Left forelimb (tissue), 1 donor: Measurements from ENCODE around the gene PPM1E.
"Not testable (repeated sequence)": the region's sequence is repeated elsewhere in the genome, so short reads cannot be mapped to it uniquely, and the experiment has no call there.

Experiments
- DNase-seq: peaks from one replicate; pipeline ENCODE4 v3.0.0-alpha.2; 2018; ENCODE audit warnings: low spot score

The PPM1E gene

DNA sequence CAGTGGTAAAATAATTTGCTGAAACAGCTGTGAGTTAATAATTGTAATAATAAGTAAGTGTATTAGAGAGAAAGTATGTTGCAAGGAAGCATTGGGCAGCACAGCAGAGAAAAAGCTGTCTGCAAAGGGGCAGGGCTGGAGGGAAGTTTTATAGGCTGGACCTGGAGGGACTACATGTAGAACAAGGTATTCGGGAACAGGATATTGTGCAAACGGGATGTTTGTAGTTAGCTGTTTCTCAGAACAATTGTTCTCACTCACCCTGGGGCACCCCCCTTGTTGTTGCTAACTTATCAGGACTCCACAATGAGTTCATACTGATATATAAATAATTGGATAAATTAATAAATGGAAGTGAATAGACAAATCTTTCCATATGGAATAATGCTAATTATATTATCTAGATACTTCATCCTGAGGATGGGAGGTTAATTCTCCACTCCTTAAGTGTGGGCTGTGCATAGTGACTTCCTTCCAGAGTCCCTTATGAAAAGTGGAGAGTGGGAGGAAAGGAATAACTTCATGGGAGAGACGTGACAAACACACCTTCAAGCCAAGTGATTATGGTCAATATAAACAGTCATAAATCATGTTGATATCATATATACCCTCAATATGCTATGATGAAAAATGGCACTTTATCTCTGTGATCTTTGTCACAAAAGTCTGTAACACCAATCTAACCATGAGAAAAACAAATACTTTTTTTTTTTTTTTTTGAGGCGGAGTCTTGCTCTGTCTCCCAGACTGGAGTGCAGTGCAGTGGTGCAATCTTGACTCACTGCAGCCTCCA is 85.4 kb downstream of the PPM1E start:
- no peak for DNase-seq

DNA sequence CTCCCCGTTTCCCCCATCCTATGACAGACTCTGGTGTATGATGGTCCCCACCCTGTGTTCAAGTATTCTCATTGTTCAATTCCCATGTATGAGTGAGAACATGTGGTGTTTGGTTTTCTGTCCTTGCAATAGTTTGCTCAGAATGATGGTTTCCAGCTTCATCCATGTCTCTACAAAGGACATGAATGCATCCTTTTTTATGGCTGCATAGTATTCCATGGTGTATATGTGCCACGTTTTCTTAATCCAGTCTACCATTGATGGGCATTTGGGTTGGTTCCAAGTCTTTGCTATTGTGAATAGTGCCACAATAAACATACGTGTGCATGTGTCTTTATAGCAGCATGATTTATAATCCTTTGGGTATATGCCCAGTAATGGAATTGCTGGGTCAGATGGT is 90.8 kb downstream of the PPM1E start:
- DNase-seq: not testable (repeated sequence)

DNA sequence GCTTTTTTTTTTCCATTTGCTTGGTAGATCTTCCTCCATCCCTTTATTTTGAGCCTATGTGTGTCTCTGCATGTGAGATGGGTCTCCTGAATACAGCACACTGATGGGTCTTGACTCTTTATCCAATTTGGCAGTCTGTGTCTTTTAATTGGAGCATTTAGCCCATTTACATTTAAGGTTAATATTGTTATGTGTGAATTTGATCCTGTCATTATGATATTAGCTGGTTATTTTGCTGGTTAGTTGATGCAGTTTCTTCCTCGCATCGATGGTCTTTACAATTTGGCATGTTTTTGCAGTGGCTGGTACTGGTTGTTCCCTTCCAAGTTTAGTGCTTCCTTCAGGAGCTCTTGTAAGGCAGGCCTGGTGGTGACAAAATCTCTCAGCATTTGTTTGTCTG is 94.5 kb downstream of the PPM1E start:
- DNase-seq: not testable (repeated sequence)

DNA sequence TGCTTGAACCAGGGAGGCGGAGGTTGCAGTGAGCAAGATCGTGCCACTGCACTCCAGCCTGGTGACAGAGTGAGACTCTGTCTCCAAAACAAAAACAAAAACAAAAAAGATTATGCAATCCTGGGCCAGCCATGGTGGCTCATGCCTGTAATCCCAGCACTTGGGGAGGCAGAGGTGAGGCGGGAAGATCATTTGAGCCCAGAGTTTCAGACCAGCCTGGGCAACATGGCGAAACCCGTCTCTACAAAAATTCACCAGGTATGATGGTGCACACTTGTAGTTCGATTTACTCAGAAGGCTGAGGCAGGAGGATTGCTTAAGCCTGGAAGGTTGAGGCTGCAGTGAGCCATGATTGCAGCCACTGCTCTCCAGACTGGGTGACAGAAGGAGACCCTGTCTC is 109.6 kb downstream of the PPM1E start:
- no peak for DNase-seq

DNA sequence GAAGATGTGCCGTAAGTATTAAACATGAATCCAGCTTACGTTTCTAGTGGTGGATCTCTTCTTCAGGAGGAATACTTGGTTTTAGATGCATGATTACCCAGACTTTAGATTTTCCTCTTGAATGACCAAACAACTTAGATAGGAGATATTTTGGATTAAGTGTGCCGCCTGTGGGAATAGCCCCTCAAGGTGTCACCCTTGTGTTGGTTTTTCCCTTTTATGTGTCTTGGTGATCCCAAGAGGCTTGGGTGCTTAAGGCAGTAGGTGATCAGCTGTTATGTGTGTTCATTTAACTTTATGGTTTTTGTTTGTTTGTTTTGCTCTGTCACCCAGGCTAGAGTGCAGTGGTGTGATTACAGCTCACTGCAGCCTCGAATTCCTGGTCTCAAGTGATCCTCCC is 115.1 kb downstream of the PPM1E start:
- DNase-seq: no peak

DNA sequence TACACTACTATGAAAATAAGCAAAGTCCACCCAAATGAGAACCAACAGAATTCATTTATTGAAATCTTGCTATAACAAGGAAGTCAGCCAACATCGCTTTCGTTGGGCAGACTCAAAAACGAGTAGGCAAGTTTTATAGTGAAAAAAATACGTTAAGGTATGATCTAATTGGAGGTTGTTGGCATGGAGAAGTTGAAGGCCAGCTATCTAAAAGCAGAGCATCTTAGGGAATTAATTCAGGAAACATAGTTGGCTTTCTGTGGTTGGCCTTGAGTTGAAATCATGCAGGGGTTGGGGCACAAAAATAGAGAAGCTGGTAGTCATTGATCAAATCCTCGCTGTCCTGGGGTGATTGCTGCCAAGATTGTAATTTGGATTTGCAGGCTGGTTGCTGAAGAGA is 118.3 kb downstream of the PPM1E start:
- no peak for DNase-seq

DNA sequence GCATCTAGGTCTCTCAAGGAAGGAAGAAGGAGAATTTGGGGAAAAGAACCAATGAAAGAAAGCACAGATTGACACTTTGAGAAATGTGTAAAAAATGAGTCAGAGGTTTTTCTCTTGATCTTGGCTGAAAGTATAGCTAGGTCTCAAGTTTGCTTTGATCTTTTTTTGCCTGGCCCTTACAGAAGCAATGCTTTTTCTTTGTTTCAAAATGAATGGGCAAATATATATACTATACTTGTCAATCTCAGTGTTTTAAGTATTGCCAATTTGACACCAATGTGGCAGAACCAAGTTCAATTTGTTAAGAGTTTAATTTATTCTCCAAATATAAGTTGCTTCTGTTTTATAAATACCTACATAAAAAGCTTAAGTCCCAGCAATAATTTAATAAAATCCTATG is 119.6 kb downstream of the PPM1E start:
- DNase-seq: no peak

DNA sequence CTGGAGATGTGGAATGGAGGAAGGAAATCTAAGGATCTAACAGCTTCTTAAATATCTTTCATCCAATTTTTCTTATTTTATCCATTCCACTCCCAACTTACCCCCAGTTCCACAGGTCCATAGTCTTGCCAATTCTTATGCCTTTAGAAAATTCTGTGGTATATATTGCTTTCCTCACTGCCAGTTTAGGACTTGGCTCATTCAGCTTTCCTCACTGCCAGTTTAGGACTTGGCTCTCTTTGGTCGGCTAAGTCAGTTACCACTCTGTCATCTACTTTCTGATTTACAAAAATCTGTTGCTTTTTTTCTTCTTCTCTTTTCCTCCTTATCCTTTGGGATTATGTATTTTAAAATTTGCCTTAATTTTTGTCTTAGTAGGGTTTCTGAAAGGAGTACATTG is 128.5 kb downstream of the PPM1E start:
- no peak for DNase-seq

DNA sequence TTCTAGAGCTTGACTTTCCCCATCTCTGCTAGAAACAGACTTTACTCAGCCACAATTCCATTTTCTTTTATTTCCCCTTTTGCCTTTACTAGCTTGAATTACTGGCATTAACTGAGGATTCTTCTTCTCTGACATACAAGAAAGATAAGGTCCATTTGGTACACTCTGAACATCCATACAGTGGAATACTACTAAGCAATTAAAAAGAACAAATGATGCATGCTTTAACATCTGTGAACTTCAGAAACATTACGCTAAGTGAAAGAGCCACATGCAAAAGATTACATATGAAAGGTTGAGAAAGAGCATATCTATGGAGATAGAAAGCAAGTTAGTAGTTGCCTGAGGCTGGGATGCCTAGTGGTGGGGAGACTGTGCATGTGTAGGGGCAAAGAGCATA is 130.9 kb downstream of the PPM1E start:
- DNase-seq: no peak

DNA sequence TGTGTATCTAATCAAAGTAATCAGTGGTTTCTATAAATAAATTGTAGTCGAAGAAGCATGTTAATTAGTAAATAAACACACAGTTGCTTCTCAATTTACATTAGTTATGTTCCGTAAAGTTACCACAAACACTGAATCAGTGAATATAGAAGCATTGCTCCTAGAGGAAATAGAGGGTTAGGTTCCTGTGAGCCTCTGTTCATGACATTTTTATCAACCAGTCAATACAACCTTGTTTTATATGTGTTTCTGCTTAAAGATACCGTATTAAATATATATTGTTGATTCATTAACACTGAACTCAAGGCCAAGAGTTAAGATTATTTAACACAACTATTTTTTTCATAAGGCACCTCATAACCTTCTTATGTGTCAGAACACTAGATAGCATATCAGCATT is 134.3 kb downstream of the PPM1E start:
- DNase-seq: no peak

DNA sequence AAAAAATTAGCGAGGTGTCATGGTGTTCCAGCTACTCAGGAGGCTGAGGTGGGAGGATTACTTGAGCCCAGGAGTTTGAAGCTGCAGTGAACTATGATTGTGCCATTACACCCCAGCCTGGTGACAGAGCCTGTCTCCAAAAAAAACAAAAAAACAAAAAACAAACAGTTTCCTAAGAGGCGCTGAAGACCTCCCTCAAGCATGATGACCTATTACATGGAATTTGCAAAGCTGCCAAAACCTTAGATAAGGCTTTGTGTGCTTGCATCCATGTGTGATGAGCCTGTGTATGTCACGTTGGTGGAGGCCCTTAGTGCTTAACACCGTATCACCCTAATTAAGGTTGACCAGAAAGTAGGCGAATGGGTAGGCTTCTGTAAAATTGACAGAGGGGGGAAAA is 143.5 kb downstream of the PPM1E start:
- no peak for DNase-seq

DNA sequence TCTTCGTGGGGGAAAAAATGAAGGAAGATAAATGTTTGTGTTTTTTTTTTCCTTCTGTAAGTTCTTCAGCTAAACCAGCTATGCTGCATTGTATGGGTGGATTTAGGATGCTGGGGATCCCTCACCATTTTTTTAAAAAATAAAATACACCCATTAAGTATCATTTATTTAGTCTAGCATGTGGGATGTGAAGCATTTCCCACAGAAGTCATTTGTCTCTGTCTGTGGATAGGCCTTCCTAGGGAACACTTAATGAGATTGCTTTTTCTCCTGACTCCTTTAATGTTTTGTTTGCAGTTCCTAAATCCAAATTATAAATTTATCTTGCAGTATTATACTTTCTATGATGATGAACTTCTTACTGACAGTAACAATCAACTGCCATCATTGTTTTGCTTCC is 146.7 kb downstream of the PPM1E start:
- no peak for DNase-seq

DNA sequence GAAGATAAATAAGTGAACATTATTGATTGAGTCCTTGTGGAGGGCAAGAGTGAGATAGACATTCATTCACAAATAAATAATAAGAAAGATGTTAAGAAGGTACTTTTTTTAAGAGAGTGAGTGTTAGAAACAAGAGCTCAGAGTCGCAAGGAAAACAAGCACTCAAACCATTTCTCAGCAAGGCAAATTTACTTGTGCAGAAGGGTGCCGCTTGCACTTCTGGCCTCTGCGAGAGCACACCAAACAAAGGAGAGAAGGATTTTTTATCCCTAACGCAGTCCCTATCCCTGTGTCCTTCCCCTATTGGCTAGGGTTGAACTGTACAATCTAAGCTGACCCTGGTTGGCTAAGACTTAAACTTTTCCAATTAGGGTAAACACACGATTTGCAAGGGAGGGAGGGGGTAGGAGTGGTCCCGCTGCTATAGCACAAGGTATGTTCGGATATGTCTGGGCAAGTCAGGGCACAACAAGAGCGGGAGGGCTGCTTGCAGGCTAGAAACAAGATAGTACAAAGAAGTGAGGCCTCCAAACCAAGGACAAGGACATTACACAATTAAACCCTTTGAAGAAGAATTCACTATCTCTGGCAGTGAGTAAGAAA is 156.2 kb downstream of the PPM1E start:
- no peak for DNase-seq

DNA sequence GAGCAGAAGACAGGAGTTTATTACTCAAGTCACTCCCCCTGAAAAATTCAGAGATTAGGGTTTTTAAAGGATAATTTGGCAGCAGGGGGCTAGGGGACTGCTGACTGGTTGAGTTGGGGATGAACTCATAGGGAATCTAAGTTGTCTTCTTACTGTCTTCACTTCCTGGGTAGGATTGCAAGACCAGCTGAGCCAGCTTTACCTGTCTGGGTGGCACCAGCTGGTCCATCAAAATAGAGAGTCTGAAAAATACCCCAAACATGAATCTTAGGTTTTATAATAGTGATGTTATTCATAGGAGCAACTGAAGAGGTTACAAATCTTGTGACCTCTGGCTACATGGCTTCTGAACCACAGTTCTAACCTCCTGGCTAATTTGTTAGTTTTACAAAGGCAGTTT is 157.9 kb downstream of the PPM1E start:
- DNase-seq: no peak

DNA sequence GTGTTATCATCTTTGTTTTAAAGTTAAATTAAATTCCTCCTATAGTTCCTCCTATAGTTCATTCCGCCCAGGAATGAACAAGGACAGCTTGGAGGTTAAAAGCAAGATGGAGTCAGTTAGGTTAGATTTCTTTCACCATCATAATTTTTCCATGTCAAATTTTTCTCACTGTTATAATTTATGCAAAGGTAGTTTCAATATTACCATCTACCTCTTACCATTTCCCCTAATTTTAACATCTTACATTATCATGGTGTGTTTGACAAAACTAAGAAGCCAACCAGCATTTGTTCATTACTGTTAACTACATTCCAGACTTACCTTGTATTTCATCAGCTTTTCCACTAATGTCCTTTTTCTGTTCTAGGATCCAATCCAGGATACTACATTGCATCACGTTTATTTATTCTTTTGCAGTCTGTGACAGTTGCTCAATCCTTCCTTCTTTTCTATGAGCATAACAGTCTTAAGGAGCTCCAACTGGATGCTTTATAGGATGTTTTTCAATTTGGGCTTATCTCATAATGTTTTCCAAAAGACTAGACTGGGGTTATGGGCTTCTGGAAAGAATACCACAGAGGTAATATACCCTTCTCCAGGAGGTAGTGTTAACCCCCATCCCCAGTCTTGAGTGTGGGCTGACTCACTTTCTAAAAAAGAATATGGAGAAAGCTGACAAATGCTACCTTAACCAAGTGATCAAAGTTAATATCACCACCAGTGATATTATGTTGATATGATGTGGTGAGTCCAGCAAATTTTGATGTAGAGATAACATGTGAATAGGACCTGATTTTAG is 158.5 kb downstream of the PPM1E start:
- DNase-seq: no peak

DNA sequence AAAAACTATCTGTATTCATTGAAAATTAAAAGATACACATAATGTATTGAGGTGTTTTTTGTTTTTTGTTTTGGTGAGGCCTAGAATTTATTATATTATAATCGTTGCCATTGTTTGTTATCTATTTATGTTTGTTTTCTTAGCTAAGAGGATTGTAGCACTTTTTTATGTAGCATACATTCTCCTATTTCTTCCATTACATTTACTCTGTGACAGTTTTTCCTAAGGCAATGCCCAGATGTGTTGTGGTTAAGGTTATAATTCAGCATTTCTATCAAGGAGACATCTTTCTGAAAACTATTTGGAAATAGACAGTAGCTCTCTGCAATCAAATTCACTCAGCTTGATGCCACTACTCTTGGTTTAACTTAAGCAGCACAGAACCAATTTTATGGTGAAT is 161.6 kb downstream of the PPM1E start:
- no peak for DNase-seq

DNA sequence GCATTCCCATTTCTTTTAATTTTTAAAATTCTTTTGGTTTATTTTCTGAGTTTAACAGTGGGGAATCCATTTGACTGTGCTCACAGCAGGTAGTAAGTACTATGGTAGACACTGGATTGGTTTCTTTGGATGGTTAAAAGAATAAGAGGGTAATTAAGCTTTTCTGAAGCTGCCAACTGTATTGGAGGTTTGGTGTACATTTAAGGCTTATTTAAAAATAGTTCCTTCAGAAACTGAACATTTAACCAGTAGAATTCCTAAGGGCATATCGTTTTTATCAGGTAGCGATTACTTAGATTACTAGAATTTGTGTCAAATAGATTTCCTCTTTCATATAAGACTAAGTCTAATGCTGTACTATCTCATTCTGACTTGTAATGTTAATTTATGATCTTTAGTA is 162.4 kb downstream of the PPM1E start:
- no peak for DNase-seq

DNA sequence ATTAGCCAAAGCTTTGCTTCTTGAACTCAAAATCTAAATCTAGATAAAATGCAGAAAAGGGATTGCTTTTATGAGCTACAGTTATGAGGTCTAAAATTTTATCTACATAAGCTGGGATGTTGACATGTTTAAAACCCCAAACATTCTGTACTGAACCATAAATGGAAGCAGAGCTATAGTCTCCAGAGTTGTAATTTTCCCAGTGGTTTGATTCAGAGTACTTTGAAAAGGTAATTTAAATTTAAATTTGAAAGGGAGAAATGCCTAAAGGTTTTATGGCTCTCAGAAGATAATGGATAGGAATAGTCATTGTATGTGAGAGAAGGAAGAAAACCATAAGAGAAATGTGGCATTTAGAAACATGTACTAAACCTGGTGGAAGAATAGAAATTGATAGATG is 163.2 kb downstream of the PPM1E start:
- no peak for DNase-seq

DNA sequence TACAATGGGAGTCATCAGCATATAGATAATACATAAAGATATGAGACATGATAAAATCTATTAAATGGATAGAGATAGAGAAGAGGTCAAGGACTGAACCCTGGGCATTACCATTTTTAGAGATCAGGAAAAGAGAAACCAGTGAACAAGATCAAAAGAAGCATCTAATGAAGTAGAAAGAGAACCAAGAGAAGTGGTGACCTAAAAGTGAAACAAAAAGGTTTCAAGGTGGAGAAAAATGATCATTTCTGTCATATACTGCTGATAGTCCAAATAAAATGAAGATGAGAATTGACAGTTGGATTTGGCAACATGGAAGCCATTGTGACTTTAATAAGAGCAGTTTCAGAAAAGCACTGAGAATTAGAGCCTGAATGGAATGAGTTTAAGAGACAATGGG is 165.1 kb downstream of the PPM1E start:
- DNase-seq: no peak

DNA sequence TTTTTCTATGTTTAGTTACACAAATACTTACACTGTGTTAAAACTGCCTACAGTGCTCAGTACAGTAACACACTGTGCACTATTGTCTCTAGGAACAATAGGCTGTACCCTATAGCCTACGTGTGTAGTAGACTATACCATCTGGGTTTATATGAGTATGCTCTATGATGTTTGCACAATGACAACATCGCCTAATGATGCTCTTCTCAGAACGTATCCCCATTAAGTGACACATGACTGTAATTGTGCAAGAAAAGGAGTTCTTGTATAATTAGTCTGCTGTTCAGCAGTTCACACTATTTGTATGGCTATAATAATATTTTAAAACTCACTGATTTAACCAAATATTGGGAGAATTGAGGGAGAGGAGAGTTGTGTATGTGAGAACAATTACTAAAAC is 177.3 kb downstream of the PPM1E start:
- DNase-seq: no peak

DNA sequence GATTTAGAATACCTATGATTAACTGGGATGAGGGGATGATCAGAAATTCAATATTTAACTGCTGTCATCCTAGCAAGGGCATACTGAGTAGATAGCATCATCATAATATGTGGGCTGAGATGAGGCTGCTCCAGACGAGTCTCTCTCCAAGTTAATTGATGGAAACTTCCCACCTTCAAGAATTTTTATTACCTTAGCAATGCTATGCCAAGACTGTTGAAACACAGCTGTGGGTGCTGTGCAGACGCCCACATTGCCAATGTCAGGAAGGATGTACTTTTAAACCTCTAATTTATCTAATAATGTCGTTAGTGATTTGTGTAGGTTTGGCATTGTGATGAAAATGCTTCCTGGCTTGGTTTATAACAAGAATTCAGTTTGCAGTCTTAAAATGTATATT is 180.6 kb downstream of the PPM1E start:
- DNase-seq: no peak

DNA sequence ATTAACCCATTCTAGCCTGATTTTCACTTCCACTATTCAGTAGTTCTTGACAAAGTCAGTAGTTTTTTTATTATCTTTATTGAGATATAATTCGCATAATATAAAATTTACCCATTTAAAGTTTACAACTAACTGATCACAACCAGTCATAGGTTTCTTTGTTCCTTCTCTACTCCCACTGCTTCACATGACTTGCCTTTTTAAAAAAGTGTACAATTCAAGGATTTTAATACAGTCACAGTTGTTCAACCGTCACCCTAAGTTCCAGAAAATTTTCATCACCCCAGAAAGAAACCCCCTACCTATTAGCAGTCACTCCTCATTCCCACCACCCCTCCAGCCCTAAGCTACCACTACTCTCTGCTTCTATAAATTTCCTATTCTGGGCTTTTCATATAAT is 188.5 kb downstream of the PPM1E start:
- DNase-seq: no peak

DNA sequence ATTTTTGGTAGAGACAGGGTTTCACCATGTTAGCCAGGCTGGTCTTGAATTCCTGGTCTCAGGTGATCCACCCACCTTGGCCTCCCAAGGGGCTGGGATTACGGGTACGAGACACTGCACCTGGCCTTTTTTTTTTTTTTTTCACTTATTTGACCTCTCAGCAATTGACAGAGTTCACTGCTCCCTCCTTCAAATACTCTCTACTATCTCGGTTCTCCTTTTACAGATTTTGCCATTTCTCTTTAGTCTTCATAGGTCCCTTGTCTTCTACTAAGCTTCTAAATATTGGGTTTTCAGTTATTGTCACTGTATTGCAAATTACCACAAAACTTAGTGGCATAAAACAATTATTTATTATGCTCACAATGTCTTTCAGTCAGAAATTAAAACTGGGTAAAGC is 191.8 kb downstream of the PPM1E start:
- no peak for DNase-seq
